HepG2 (cell line): ENCODE measurements around the gene IGFLR1. TPM values are rescaled to one million over a fixed set of nuclear protein-coding genes. Genes with fewer than 3 reads are reported as not detected.

Experiments
- ARID5B ChIP-seq: IDR thresholded peaks from 2 replicates; pipeline ENCODE4 v1.4.0; 2020; ENCODE audit warnings: mild to moderate bottlenecking, missing genetic modification reagents
- GLI4 ChIP-seq: sonication (generic); formaldehyde crosslinking; IDR thresholded peaks from 2 replicates; pipeline ENCODE4 v1.5.1; 2020; ENCODE audit warnings: missing genetic modification reagents, mild to moderate bottlenecking, moderate library complexity, borderline replicate concordance
- NFYB ChIP-seq: sonication (generic); formaldehyde crosslinking; IDR thresholded peaks from 2 replicates; pipeline ENCODE4 v1.4.0; 2020; ENCODE audit warnings: missing genetic modification reagents
- PATZ1 ChIP-seq: sonication (generic); formaldehyde crosslinking; IDR thresholded peaks from 2 replicates; pipeline ENCODE4 v1.4.0; 2020; ENCODE audit warnings: missing genetic modification reagents
- PRDM10 ChIP-seq: sonication (generic); formaldehyde crosslinking; IDR thresholded peaks from 2 replicates; pipeline ENCODE4 v1.4.0; 2020; ENCODE audit warnings: low read depth, missing genetic modification reagents
- TBX3 ChIP-seq: fragments of 450-650 bp; IDR thresholded peaks from 2 replicates; pipeline ENCODE4 v1.6.1; 2017; ENCODE audit warnings: antibody characterized with exemption, mild to moderate bottlenecking, inconsistent platforms, borderline replicate concordance
- TRIM24 ChIP-seq: sonication (generic); formaldehyde crosslinking; IDR thresholded peaks from 2 replicates; pipeline ENCODE4 v1.8.0; 2022; ENCODE audit warnings: mild to moderate bottlenecking, missing genetic modification reagents
- ZNF224 ChIP-seq: sonication (generic); formaldehyde crosslinking; IDR thresholded peaks from 2 replicates; pipeline ENCODE4 v1.5.0; 2020; ENCODE audit warnings: mild to moderate bottlenecking, missing genetic modification reagents
- ZNF275 ChIP-seq: sonication (generic); formaldehyde crosslinking; IDR thresholded peaks from 2 replicates; pipeline ENCODE4 v1.8.0; 2022; ENCODE audit warnings: missing genetic modification reagents, mild to moderate bottlenecking, inconsistent platforms, borderline replicate concordance
- ZNF609 ChIP-seq: sonication (generic); formaldehyde crosslinking; IDR thresholded peaks from 2 replicates; pipeline ENCODE4 v1.4.0; 2020; ENCODE audit warnings: mild to moderate bottlenecking, missing genetic modification reagents, borderline replicate concordance
- ZSCAN12 ChIP-seq: sonication (generic); formaldehyde crosslinking; IDR thresholded peaks from 2 replicates; pipeline ENCODE4 v1.9.0; 2021; ENCODE audit warnings: mild to moderate bottlenecking, missing genetic modification reagents
- polyA plus RNA-seq, 8 experiments: library from polyadenylated mRNA; depleted of rRNA in 3 of 8; stranded (reverse) in 7 of 8; unstranded in 1 of 8; fragments of >200 nt; fragmentation: Illumina TruSeq in 4 of 8; extraction: Trizol in 4 of 8; gene quantifications; 2 replicates each; pipeline versions ENCODE4 v1.2.1 to v1.2.3, GENCODE V29; 2011 to 2016; ENCODE audit warnings: low read depth in 4 of 8, missing spikeins in 1 of 8, mixed read lengths in 1 of 8; ENCODE audit not compliant: insufficient read depth in 1 of 8
- total RNA-seq, 5 experiments: library from RNA; depleted of rRNA; stranded (reverse); fragments of >200 nt; fragmentation: Illumina TruSeq; extraction: Trizol; gene quantifications; 2 replicates each; pipeline ENCODE4 v1.2.3, GENCODE V29; 2016; ENCODE audit warnings: low read depth in 1 of 5

IGFLR1 gene
- total and polyA plus RNA-seq, 2 of the 13 experiments (the other 11 are each of a cell fraction or from before 2014, with no cell fraction given) = 5.4 to 8.9 TPM

- TF ChIP-seq ARID5B (CRISPR knock-in tag) (no peak), PATZ1 (CRISPR knock-in tag) (0 out of 2 replicates have a peak, but pooled peaks have one; percentile 43), GLI4 (peak; percentile 84; the same call in 1 of the 2 replicates), TBX3 (0 out of 2 replicates have a peak, but pooled peaks have one; percentile 6), ZNF609 (CRISPR knock-in tag) (peak; percentile 14; the same call in 1 of the 2 replicates), TRIM24 (no peak), NFYB (CRISPR knock-in tag) (peak; percentile 100), ZNF224 (0 out of 2 replicates have a peak, but pooled peaks have one; percentile 54), ZNF275 (CRISPR knock-in tag) (peak; percentile 62; the same call in 1 of the 2 replicates), PRDM10 (CRISPR knock-in tag) (no peak), ZSCAN12 (CRISPR knock-in tag) (no peak)
Observed at GRCh38 chr19:35702223-35703012, 39.8 kb downstream of the IGFLR1 start (continued).
